HepG2 (cell line): ENCODE data around the gene CIBAR2. TPM values are rescaled to one million over a fixed set of nuclear protein-coding genes. Genes with fewer than 3 reads are reported as not detected.

ENCODE experiments used
- ATAC-seq: fragments of 200-7000 bp; cut with Tn5 transposase; 3 replicates; pipeline ENCODE4 v1.9.1; 2020; ENCODE audit warnings: mild to moderate bottlenecking, moderate library complexity
- BruUV-seq: library from RNA; stranded (reverse); fragments of 400-500 nt; replicated peaks from 2 replicates; lab custom pipeline; 2021; lab: Mats Ljungman, UMichigan
- CTCF ChIA-PET: fragments of 300-600 bp; formaldehyde crosslinking; extraction: SDS; loops from one replicate; lab custom pipeline; 2021; ENCODE audit warnings: low total read pairs, inconsistent platforms, low intra/inter-chr PET ratio; lab: Yijun Ruan, JAX
- POLR2A ChIA-PET: fragments of 350-600 bp; sonication (Branson Sonifier 250); formaldehyde crosslinking; loops from one replicate; lab custom pipeline; 2020; ENCODE audit warnings: antibody characterized with exemption, inconsistent platforms; lab: Yijun Ruan, JAX
- DNase-seq: peaks from one replicate; pipeline ENCODE4 v3.0.0-alpha.2; 2015; ENCODE audit warnings: low spot score
- FAIRE-seq: peaks from 3 replicates; lab custom pipeline; 2011; peaks lifted over from hg19 to GRCh38; lab: Jason Lieb, UNC
- H2AFZ ChIP-seq: one replicate; pipeline ENCODE4 v1.6.1; 2011; ENCODE audit warnings: low read length, inconsistent platforms
- H3K27ac ChIP-seq: fragments of 300-600 bp; 3 replicates; pipeline ENCODE4 v1.8.0; 2011; ENCODE audit warnings: mixed run types, mild to moderate bottlenecking, mixed read lengths, low read length, inconsistent platforms; ENCODE audit not compliant: insufficient read depth; ENCODE audit errors: extremely low read length
- H3K27me3 ChIP-seq, 2 experiments: fragments of 200-600 bp in 1 of 2; 2 replicates in 1 of 2; 3 replicates in 1 of 2; pipeline versions ENCODE4 v1.6.0 to v1.8.0; 2011; ENCODE audit warnings: low read length in 2 of 2, mild to moderate bottlenecking in 2 of 2, moderate library complexity in 2 of 2, inconsistent platforms in 1 of 2; ENCODE audit not compliant: insufficient read depth in 2 of 2, control insufficient read depth in 1 of 2
- H3K36me3 ChIP-seq, 2 experiments: fragments of 200-600 bp in 1 of 2; replicated peaks in 1 of 2; 2 replicates in 1 of 2; 3 replicates in 1 of 2; pipeline versions ENCODE4 v1.5.1 to v1.8.0; 2011; ENCODE audit warnings: low read length in 2 of 2, inconsistent platforms in 1 of 2; ENCODE audit not compliant: insufficient read depth in 2 of 2, control insufficient read depth in 1 of 2
- H3K4me1 ChIP-seq: 2 replicates; pipeline ENCODE4 v1.5.1; 2012; ENCODE audit warnings: low read length, inconsistent platforms; ENCODE audit not compliant: insufficient read depth
- H3K4me2 ChIP-seq: 2 replicates; pipeline ENCODE4 v1.6.0; 2011; ENCODE audit warnings: low read depth, low read length, inconsistent platforms
- H3K4me3 ChIP-seq, 3 experiments: fragments of 200-600 bp in 1 of 3; sonication (generic), shearing (Covaris generic) in 1 of 3; replicated peaks in 1 of 3; 2 replicates each; pipeline ENCODE4 v1.5.1; 2011 to 2016; ENCODE audit warnings: low read length in 3 of 3, inconsistent platforms in 2 of 3, low read depth in 2 of 3, mild to moderate bottlenecking in 2 of 3, control low read depth in 1 of 3, mixed read lengths in 1 of 3; ENCODE audit not compliant: insufficient read depth in 1 of 3
- H3K79me2 ChIP-seq: one replicate; pipeline ENCODE4 v1.6.1; 2011; ENCODE audit warnings: low read length, inconsistent platforms; ENCODE audit not compliant: insufficient read depth
- H3K9ac ChIP-seq: 2 replicates; pipeline ENCODE4 v1.6.0; 2011; ENCODE audit warnings: mild to moderate bottlenecking, low read depth, low read length, inconsistent platforms; ENCODE audit not compliant: insufficient read depth
- H3K9me3 ChIP-seq: 2 replicates; pipeline ENCODE4 v1.5.1; 2012; ENCODE audit warnings: mild to moderate bottlenecking, low read length
- H4K20me1 ChIP-seq: 2 replicates; pipeline ENCODE4 v1.6.0; 2011; ENCODE audit warnings: inconsistent platforms, mild to moderate bottlenecking, low read length, moderate library complexity; ENCODE audit not compliant: insufficient read depth
- ATRX ChIP-seq: sonication (generic); formaldehyde crosslinking; IDR thresholded peaks from 2 replicates; pipeline ENCODE4 v1.4.0; 2020; ENCODE audit warnings: missing genetic modification reagents, borderline replicate concordance
- FOXA1 ChIP-seq, 2 experiments: fragments of 450-650 bp in 1 of 2; sonication (generic) in 1 of 2; formaldehyde crosslinking in 1 of 2; IDR thresholded peaks; 2 replicates each; pipeline versions ENCODE4 v1.4.0 to v1.6.1; 2016 to 2020; ENCODE audit warnings: missing genetic modification reagents in 1 of 2
- ISX ChIP-seq: sonication (generic); formaldehyde crosslinking; conservative IDR thresholded peaks from 2 replicates; pipeline ENCODE4 v1.5.0; 2020; ENCODE audit warnings: missing genetic modification reagents
- MEIS1 ChIP-seq: sonication (generic); formaldehyde crosslinking; IDR thresholded peaks from 2 replicates; pipeline ENCODE4 v1.9.0; 2021; ENCODE audit warnings: mild to moderate bottlenecking, missing genetic modification reagents, moderate library complexity, borderline replicate concordance
- NFIB ChIP-seq: sonication (generic); formaldehyde crosslinking; IDR thresholded peaks from 2 replicates; pipeline ENCODE4 v1.9.0; 2021; ENCODE audit warnings: missing genetic modification reagents, mild to moderate bottlenecking, borderline replicate concordance
- NONO ChIP-seq, 2 experiments: fragments of 450-650 bp in 1 of 2; sonication (generic) in 1 of 2; formaldehyde crosslinking in 1 of 2; IDR thresholded peaks in 1 of 2; conservative IDR thresholded peaks in 1 of 2; 2 replicates each; pipeline versions ENCODE4 v1.6.1 to v1.8.0; 2017 to 2022; ENCODE audit warnings: mild to moderate bottlenecking in 1 of 2, missing genetic modification reagents in 1 of 2, moderate library complexity in 1 of 2
- RAD51 ChIP-seq: fragments of 450-650 bp; IDR thresholded peaks from 2 replicates; pipeline ENCODE4 v1.6.1; 2016; ENCODE audit warnings: borderline replicate concordance
- SIX1 ChIP-seq: sonication (generic); formaldehyde crosslinking; IDR thresholded peaks from 2 replicates; pipeline ENCODE4 v1.4.0; 2020; ENCODE audit warnings: missing genetic modification reagents, borderline replicate concordance
- SRF ChIP-seq: IDR thresholded peaks from 2 replicates; pipeline ENCODE4 v1.6.1; 2011; ENCODE audit warnings: mild to moderate bottlenecking, low read depth, low read length, moderate library complexity
- TCF7L2 ChIP-seq: IDR thresholded peaks from 2 replicates; pipeline ENCODE4 v1.6.1; 2011; ENCODE audit warnings: mild to moderate bottlenecking, low read depth, low read length, moderate library complexity
- ZMYM3 ChIP-seq: sonication (generic); formaldehyde crosslinking; IDR thresholded peaks from 2 replicates; pipeline ENCODE4 v1.5.1; 2020; ENCODE audit warnings: mild to moderate bottlenecking, missing genetic modification reagents
- ZNF20 ChIP-seq: sonication (generic); formaldehyde crosslinking; IDR thresholded peaks from 2 replicates; pipeline ENCODE4 v1.4.0; 2020; ENCODE audit warnings: mild to moderate bottlenecking, moderate library complexity, missing genetic modification reagents
- ZNF317 ChIP-seq: sonication (generic); formaldehyde crosslinking; IDR thresholded peaks from 2 replicates; pipeline ENCODE4 v1.5.0; 2020; ENCODE audit warnings: mild to moderate bottlenecking, missing genetic modification reagents
- ZNF589 ChIP-seq: sonication (generic); formaldehyde crosslinking; conservative IDR thresholded peaks from 2 replicates; pipeline ENCODE4 v1.8.0; 2022; ENCODE audit warnings: mild to moderate bottlenecking, moderate library complexity, missing genetic modification reagents
- WGBS: methylation state at CpG from one replicate; pipeline ENCODE4 v1.1.6; 2017; ENCODE audit warnings: low lambda C conversion rate; 5-methylcytosine and 5-hydroxymethylcytosine counted together
- in situ Hi-C: cut with HindIII; loops from 2 replicates; pipeline ENCODE4 v1.10.0; 2017; ENCODE audit warnings: low pct_unique_long_range_greater_than_20kb; ENCODE audit not compliant: extremely low pct_ligation_motif_present
- intact Hi-C: fragments of 100-400 bp; cut with micrococcal nuclease; formaldehyde crosslinking; loops from one replicate; pipeline ENCODE4 v1.10.0; 2022; ENCODE audit not compliant: unreplicated experiment
- polyA plus RNA-seq, 8 experiments: library from polyadenylated mRNA; depleted of rRNA in 3 of 8; stranded (reverse) in 7 of 8; unstranded in 1 of 8; fragments of >200 nt; fragmentation: Illumina TruSeq in 4 of 8; extraction: Trizol in 4 of 8; gene quantifications; 2 replicates each; pipeline versions ENCODE4 v1.2.1 to v1.2.3, GENCODE V29; 2011 to 2016; ENCODE audit warnings: low read depth in 4 of 8, missing spikeins in 1 of 8, mixed read lengths in 1 of 8; ENCODE audit not compliant: insufficient read depth in 1 of 8
- total RNA-seq, 5 experiments: library from RNA; depleted of rRNA; stranded (reverse); fragments of >200 nt; fragmentation: Illumina TruSeq; extraction: Trizol; gene quantifications; 2 replicates each; pipeline ENCODE4 v1.2.3, GENCODE V29; 2016; ENCODE audit warnings: low read depth in 1 of 5
- TF ChIP-seq, protein P1 (sequence below): sonication (generic); formaldehyde crosslinking; IDR thresholded peaks from 2 replicates; pipeline ENCODE4 v1.5.0; 2020; ENCODE audit warnings: missing genetic modification reagents
- TF ChIP-seq, protein P2 (sequence below): sonication (generic); formaldehyde crosslinking; IDR thresholded peaks from 2 replicates; pipeline ENCODE4 v1.8.0; 2023; ENCODE audit warnings: mild to moderate bottlenecking, missing genetic modification reagents

Gene CIBAR2
- total and polyA plus RNA-seq, 2 of the 13 experiments (the other 11 are each of a cell fraction or from before 2014, with no cell fraction given): not detected

DNA sequence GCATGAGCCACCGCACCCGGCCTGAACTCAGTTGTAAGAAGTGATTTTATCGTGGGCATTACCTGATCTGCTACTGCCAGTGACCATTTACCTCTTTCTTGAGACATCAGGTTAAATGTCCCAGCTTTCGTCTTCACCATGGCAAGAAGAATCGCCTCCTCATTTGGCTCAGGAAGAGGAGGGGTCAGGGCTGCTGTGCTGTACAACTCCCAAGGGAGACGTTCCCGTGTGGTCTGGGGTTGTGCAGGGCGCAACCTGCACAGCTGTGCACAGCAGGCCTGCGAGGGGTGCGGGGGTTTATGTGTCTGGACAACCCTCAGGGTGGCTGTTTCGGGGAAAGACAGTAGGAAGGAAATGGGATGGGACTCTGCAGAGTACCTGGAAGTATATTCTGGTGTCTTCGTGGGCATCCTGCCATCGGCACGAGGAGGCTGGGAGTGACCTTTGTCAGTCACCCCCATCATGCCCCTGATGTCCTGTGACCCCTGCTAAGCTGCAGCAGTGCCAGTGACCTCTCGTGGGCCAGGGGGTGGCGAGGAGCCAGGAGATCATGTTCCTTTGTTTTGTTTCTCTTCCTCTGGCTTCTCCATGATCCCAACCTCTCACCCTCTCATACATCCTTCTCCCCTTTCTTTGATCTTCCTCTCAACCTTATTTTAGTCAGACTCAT, 27.3 kb downstream of the CIBAR2 start:
- Histone ChIP-seq H3K27ac (no peak overlapping the region), H3K9ac (no peak overlapping the region), H3K27me3 (peaks cover 28 to 81% of the 10 kb centered on the region in 2 experiments), H3K9me3 (no peaks in the 10 kb centered on the region), H3K79me2 (no peaks in the 10 kb centered on the region), H4K20me1 (no peaks in the 10 kb centered on the region; the same call in 1 of the 2 replicates), H2AFZ (no peak overlapping the region), H3K4me2 (no peak overlapping the region), H3K4me3 (no peak overlapping the region), H3K36me3 (no peaks in the 10 kb centered on the region), H3K4me1 (peaks cover 7% of the 10 kb centered on the region; the same call in 1 of the 2 replicates)
- CTCF ChIA-PET: no interaction called here
- no peak for FAIRE-seq
- 34% methylated on average over 16 of the region's 16 CpGs for WGBS
- TF ChIP-seq ZNF589 (CRISPR knock-in tag): no peak
- in situ Hi-C loops (no loop called here), intact Hi-C loops (no loop called here)
- POLR2A ChIA-PET: no interaction called here
- DNase-seq: no peak
- ATAC-seq: no peak
- no TSS peak for BruUV-seq

DNA sequence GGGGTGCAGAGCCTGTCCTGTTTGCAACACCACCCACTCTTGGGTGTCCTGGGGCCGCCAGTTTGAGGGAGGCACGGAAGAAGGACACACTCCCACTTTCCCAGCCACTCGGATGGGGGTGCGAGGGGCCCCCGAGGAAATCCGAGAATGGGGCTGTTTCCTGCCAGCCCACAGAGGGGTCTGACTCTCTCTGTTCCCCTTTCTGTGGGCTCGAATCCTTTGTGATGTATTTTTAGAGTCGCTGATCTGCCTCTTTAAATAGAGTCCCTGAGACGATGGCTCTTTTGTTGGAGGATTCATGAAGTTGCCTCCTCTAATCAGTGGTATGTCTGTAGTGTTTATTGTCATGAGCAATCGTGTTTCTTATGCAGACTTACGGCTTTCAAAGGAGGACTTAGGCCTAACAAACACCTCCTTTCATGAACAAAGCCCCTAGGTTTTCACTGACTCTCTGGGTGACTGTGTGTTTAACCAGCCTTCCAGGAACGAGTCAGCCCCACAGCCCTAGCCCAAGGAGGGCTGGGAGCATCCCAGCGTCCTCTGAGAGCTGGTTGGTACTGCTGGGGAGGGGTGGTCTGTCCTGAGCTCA, 29.1 kb downstream of the CIBAR2 start:
- FAIRE-seq: no peak
- TF ChIP-seq RAD51 (no peak), TCF7L2 (no peak), SRF (no peak), SIX1 (CRISPR knock-in tag) (no peak), ISX (CRISPR knock-in tag) (no peak), ZMYM3 (no peak), ZNF20 (CRISPR knock-in tag) (no peak), NFIB (no peak), MEIS1 (CRISPR knock-in tag) (no peak), ZNF317 (CRISPR knock-in tag) (no peak), ATRX (CRISPR knock-in tag) (no peak), NONO (IDR thresholded peaks at IDR 0.05) (no peak), NONO (CRISPR knock-in tag; conservative IDR thresholded peaks at IDR 0.05) (no peak), FOXA1 (IDR thresholded peaks at IDR 0.05) (no peak), FOXA1 (CRISPR knock-in tag; IDR thresholded peaks at IDR 0.05) (no peak)
- TF ChIP-seq, protein P1, sequence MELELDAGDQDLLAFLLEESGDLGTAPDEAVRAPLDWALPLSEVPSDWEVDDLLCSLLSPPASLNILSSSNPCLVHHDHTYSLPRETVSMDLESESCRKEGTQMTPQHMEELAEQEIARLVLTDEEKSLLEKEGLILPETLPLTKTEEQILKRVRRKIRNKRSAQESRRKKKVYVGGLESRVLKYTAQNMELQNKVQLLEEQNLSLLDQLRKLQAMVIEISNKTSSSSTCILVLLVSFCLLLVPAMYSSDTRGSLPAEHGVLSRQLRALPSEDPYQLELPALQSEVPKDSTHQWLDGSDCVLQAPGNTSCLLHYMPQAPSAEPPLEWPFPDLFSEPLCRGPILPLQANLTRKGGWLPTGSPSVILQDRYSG: no peak
- TF ChIP-seq, protein P2, sequence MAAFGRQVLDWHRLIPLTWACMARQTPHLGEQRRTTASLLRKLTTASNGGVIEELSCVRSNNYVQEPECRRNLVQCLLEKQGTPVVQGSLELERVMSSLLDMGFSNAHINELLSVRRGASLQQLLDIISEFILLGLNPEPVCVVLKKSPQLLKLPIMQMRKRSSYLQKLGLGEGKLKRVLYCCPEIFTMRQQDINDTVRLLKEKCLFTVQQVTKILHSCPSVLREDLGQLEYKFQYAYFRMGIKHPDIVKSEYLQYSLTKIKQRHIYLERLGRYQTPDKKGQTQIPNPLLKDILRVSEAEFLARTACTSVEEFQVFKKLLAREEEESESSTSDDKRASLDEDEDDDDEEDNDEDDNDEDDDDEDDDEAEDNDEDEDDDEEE (CRISPR knock-in tag): no peak
- TF ChIP-seq, all 625 proteins: peak for 0
- POLR2A ChIA-PET: no interaction called here

More for the DNA sequence above, 29.1 kb downstream of the CIBAR2 start:
- Histone ChIP-seq H3K79me2 (no peaks in the 10 kb centered on the region), H4K20me1 (no peaks in the 10 kb centered on the region; the same call in 1 of the 2 replicates), H3K4me3 (no peak overlapping the region), H2AFZ (no peak overlapping the region), H3K36me3 (no peaks in the 10 kb centered on the region), H3K4me2 (no peak overlapping the region), H3K27me3 (peaks cover 25 to 81% of the 10 kb centered on the region in 2 experiments), H3K27ac (no peak overlapping the region), H3K9ac (no peak overlapping the region), H3K4me1 (peaks cover 7% of the 10 kb centered on the region; the same call in 1 of the 2 replicates), H3K9me3 (no peaks in the 10 kb centered on the region)
- WGBS: 23% methylated on average over 11 of the region's 13 CpGs
- ATAC-seq: no peak
- CTCF ChIA-PET: no interaction called here
- no peak for DNase-seq
- no TSS peak for BruUV-seq
- intact Hi-C loops: no loop called here
- in situ Hi-C loops: no loop called here
